SK-MEL-5 (cell line): ENCODE data around the gene TSHZ3. TPM values are rescaled to one million over a fixed set of nuclear protein-coding genes. Genes with fewer than 3 reads are reported as not detected.

Source experiments
- DNase-seq: peaks from one replicate; pipeline ENCODE4 v3.0.0-alpha.2; 2016; ENCODE audit warnings: low read depth, low spot score
- in situ Hi-C: cut with HindIII; loops from 2 replicates; pipeline ENCODE4 v1.10.0; 2016; ENCODE audit warnings: low sequenced_read_pairs, high pct_unique_total_duplicates, low pct_unique_long_range_greater_than_20kb
- total RNA-seq: library from RNA; depleted of rRNA; stranded (reverse); fragments of >200 nt; shearing (Covaris generic); gene quantifications from 2 replicates; pipeline ENCODE4 v1.2.3, GENCODE V29; 2014

TSHZ3 gene
- total RNA-seq, 1 experiment from 2014 or later = 2.5 TPM

DNA sequence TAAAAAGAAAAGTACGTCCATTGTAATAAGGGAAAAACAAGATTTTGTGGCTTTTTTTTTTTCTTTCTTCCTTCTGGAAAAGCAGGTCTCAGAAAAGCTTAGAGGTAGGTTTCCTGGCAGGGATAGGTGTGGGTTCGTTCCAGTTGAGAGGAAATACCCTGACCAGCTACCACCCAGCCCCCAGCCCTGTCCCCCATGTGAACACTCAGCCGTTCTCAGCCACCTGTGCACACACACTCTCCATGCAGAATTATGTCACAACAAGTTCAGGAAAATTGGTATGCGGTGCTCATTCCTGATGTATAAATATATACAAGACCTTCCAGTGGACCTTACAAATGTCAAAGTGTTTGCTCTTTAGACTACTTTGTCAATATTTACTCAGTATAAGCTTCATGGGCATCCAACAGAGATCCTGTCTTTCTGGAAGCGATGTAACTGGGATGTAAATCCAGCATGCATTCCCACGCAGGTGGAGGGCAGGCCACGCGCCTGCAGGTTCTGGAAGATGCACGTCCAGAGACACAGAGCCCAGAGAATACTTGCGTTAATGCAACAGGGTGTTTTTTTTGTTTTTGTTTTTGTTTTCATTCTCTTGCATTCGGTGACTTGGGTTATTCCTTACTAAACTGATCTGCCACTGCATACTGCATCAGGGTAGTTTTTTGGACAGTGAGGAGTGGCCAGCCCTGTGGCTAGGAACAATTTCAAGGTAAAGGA is 68.8 kb downstream of the TSHZ3 start:
- in situ Hi-C loops = no loop called here
- DNase-seq = no peak

DNA sequence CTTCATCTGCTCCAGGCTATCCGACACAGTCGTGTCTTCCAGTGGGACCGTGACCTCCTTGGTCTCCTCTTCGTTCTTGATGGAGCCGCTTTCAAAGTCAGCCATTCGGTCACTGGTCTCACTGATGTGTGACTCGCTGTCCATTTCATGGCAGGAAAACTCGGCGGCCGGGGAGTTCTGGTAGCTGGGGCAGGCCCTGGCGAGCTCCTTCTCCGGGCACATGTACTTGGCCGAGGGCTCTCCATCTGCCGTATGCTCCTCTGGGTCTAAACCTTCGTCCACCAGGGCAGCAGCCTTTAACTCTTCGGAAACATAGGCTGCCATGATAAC is 69.8 kb downstream of the TSHZ3 start:
- in situ Hi-C loops = no loop called here
- DNase-seq = no peak

DNA sequence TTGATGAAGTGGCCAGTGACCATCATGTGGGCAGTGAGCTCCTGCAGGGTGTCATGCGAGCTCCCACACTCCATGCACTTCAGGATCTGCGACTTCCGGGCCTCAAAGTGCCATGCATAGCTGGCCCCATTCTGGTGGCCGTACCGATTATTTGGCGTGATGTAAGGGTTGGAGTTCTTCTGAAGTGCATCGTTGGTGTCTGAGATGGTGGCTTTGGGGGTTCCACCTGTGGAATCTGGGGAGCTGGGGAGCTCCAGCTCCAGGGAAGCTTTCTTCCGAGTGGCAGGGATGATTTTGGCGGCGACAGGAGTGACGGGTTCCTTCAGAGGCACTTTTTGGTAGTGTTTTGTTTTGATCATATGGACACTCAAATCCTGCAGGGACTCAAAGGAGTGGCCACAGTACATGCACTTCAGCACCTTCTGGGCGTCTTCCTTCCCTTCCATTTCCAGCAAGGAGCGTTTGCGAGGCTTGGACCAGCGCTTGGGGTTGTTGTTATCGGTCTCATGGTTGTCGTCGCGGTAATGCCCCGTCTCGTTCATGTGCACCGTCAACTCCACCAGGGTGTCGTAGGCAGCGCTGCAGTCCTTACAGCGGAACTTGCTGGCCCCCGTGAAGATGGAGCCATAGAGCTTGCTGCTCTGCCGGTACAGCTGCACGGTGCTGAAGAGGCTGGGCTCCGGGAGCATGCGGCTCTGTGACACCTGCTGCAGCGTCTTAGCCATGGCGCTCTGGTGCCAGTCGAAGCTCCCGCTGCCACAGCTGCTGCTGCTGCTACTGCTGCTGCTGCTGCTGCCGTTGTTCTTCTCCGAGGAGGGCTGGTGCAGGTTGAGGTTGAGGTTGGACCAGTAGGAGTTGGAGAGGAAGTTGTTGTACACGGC is 70.4 kb downstream of the TSHZ3 start:
- no peak for DNase-seq
- in situ Hi-C loops = no loop called here

DNA sequence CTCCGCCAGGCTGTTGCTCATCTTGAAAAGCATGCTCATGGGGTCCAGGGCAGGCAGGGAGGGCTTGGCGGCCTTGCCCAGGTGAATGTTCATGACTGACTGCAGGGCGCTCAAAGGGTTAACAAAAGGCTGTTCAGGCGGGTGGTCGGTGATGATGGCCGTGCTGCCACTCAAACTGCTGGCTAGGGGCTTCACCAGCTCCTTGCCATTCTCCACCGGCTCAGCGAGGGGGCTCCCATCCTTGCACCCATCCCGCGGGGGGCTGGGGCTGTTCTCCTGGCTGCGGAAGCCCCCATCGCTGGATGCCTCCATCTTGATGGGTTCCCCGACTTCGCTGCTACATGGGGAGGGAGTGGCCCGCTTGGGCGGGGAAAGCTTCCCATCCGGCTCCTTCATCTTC is 71.7 kb downstream of the TSHZ3 start:
- DNase-seq = no peak
- in situ Hi-C loops = no loop called here

DNA sequence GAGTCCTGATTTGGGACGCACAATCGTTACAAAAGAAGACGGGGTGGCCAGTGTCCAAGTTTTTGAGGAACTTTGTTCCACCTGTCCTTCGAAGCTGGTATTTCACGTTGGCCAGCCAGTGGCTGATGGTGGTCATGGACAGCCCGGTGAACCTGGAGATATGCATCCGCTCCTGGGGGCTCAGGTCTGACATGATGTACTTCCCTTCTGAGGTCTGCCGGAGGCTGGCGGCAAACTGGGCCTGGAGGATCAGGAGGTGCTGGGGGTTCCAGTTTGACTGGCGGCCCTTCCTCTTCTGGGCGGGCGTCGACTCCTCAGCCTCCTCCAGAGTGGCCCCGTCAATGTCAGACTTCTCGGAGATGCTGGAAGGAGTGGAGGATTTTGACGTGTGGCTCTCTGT is 72.4 kb downstream of the TSHZ3 start:
- DNase-seq = no peak
- in situ Hi-C loops = no loop called here

DNA sequence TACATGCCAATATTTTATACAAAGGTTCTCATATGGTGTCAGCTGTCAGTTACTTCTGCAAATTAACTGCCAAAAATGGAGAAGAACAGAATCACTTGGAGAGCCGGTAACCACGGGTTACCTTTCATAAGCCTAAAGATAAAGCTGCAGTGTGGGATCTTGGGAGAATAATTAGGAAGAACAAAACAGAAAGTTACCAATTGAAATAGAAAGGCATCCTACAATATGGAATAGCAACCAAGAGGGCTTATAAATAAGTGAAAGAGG is 74.2 kb downstream of the TSHZ3 start:
- in situ Hi-C loops = no loop called here

DNA sequence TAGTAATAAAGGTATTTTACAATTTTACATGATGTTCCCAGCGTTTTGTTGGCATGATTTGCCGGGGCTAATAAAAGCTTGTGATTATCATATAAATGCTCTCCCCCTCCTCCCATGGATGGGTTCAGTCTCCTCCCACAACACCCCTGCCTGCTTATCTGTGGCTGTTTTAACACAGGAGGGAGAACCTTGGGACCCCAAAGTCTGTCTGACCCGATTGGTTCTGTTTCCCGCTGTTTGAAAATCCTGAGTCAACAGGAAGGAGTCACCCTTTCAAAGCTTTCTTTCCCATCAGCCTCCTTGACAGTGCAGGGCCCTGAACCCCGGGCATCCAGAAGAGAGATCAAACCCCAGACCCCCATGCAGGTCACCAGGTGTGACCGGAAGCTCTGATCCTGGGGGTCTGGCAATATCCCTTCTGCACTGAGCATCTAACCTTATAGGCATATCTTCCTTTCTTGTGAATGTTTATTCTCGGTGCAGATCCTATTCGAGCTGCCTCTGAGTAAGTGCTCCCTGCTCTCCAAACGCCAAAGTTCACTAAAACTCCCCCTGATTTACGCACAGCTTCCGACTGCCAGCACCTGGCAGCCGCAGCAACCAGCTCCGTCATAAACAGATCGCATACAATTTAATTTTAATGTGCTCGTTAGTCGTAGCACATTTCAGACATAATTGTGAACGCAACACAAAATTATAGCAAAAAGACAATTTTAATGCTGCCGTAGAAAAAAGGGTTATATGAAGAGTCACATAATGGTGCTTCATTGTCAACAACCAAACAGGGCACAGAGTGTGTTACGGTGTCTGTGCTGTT is 74.8 kb downstream of the TSHZ3 start:
- in situ Hi-C loops = no loop called here
- DNase-seq = no peak

More for the DNA sequence above, 74.2 kb downstream of the TSHZ3 start:
- DNase-seq = no peak

DNA sequence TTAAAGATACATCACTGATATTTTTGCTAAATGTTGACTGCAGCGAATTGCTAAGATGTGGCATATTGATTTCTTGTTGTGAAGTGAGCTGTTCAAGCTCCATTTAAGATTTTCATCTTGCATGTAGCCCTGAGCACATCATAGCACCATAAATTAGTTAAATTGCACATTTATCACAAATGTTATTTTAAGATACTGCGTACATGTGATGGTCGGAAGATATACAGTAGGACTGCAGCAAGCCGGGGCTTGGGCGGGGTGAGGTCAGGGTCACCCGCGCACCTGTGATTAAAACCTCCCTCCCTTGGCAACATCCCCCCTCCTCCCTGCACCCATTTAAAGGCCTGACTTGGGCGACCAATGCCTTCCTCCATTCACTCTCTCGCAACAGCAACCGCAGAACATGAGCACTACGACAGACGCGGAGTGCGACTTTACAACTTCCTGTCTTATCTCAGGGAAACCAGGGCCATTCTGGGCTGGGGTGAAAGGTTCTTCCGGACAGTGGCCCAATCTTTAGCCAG is 76.6 kb downstream of the TSHZ3 start:
- in situ Hi-C loops = no loop called here
- DNase-seq = no peak

DNA sequence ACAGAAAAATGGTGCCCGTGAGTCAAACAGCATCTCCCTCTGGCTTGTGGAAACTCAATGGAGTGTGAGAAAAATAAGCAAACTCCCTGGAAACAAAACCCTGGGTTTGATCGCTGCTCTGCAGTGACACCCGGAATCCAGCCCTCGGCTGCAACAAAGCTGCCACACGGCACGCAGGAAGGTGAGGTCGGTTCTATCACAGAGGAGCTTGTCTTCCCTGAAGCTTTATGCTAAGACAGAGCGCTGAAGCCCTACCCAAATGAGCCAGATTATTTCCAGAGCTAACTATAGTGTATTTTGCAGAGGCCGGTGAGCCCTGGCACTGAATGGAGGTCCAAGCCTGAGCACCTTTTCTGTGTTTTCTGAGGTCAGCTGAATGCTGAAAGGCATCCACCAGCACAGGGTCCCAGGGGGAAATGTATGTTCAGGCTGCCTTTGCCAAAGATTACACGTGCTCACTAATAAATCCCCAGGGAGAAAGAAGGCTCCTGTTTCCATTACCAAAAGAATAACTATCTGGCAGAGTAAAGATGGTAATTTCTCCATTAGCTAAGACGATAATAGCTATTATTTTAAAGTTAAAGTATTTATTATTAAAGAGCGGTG is 77.8 kb downstream of the TSHZ3 start:
- in situ Hi-C loops = no loop called here
- no peak for DNase-seq

DNA sequence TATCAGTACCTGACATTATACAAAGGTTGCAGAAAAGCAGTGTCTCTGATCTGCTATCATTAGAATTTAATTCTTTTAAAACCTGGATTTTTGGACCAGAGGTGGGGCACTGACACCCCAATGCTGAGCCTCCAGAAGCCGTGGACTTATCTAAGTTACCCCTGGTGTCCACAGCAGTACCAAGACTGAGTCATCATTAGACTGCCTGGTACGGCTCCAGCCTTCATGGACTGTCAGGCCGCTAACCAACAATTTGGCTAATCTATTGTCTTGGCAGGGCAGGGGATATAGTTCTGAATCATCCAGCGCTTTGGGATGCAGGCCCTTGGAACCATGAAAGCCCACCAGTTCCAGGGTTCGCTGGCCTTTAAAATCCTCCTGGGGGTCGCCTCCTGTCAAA is 78.3 kb downstream of the TSHZ3 start:
- in situ Hi-C loops = no loop called here
- DNase-seq = no peak

DNA sequence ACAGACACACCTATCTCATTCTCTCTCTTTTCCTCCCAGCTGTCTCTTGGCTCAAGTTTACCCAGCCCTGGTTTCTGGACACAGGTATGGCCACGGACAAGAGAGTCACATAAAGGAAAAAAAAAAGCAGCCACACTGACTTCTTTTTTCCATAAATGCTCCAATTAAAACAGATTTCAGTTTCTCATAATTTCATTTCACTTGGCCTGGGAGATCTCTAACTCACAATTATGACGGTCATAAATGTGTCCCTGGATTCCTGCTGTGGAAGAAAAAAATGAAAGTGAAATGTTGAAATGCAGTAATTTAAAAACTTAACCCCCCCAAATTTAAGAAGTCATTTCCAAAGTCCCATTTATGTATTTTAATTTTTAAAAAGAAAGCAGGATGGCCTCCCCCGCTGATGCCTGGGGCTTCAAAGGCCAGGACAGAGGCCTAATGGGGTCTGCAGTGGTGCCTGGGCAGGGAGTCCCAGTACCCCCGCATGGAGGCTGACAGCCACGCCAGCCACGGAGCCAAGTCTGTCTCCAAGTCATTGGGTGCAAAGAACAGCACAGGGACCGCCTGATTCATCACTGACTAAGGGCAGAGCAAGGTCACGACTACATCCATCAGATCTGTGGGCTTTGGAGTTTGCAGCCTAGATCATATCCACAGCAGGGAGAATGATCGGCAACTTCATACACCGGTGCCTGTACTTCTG is 79.7 kb downstream of the TSHZ3 start:
- in situ Hi-C loops = no loop called here

DNA sequence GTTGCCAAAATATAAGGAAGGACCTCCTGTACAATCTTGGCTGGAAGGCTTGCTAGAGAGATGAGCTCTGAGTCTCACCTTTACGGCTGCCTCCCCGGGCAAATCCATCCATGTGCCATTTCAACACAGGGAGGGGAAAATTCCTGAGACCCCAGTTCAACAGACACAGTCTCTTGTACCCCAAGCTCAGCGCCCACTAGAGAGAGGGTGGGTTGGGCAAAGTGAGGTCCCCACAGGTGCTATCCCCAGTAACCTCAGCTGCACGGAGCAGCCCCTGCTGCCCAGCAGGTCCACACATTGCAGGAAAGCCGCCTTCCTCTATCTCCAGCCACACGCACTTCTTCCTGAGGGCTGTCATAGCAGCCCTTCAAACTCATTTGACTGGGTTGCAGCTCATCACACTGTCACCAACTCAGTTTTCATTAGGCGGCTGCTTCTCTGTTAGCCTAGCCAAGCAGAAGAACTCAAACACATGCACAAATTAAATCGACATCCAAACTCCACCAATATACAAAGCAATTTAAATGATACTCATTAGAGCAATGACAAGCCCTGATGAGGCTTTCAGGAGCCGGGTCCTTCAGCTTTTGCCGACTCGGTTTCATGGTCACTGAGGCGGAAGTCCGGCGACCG is 80.4 kb downstream of the TSHZ3 start:
- no peak for DNase-seq
- in situ Hi-C loops = no loop called here

More for the DNA sequence above, 79.7 kb downstream of the TSHZ3 start:
- no peak for DNase-seq

DNA sequence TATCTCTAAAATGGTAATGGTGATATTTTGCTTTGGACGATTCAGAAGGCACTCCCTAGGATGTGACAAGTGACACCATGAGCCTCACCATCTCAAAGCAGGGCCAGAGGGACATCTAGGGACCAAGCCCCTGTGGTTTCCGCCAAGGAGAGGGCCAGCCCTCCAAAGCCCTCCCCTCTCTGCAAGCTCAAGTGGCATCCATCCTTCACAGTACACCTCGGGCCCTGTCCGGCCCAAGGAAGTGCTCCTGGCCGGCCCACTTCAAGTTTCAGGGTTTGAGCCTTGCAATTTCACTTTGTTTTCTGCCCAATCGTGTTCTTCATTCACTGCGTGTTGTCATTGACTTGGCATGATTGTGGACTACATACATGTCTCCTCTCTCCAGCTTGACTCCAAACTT is 82.5 kb downstream of the TSHZ3 start:
- DNase-seq = no peak
- in situ Hi-C loops = no loop called here

DNA sequence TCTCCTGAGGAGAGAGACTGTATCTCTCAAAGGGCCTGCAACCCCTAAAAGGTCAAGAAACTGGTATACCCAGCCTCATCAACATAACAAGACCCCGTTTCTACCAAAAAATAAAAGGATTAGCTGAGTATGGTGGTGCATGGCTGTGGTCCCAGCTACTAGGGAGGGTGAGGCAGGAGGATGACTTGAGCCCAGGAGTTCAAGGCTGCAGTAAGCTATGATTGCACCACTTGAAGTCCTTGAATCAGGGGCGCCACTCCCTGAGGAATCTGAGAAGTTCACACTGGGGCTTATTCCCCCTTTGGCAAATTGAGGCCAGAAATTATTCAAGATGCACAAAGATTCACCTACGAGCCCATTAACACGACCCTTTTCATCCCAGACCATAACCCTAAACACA is 83.0 kb downstream of the TSHZ3 start:
- no peak for DNase-seq
- in situ Hi-C loops = no loop called here

DNA sequence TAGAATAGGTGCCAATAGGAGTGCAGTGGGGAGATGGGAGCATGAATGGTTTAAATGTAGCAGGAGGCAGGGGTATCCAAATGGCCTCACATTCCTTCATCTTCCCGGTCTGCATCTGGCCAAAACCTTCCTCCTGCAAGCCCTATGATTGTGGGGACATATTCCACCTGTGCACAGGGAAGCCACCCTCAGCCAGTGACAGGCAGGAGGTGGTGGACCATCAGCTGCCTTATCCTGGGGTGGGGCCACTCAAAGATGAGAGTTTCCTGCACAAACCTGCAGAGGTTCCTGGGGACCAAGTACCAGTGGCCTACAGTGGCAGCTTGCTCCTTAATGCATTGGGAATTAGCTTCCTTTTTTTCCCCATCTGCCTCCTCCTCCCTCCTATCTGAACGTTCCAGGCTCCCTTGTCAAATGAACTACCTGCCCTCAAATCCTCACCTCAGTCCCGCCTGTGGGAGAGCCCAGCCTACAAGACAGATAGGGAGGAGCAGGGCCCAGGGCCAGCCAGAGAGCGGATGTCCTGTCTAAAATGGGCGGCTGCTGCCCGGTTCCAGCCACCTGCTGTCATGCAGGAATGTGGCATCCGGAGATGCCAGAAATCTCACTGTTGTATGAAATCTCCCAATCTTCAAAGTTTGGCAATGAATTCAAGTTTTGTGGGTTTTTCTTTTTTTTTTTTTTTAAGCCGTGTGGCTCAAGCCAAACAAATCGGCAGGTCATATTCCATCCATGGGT is 85.0 kb downstream of the TSHZ3 start:
- no peak for DNase-seq
- in situ Hi-C loops = no loop called here

DNA sequence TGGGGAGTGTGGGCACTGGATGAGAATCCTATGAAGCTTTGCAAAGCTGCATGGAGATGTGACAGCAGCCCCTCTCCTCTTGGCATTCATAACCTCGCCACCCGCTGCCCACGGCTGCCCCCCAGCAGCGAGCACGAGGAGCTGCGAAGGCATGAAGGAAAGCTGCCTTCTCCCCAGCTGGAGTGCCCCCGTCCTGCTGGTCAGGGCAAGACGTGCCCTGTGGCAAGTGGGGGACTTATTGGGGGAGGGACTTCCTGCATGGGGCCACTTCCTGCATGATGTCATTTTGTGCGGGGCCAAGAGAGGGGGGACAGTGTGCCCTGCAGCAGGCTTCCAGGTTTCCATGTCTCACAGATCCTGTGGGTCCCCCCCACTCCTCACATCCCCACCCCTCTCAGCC is 85.9 kb downstream of the TSHZ3 start:
- no peak for DNase-seq

More for the DNA sequence above, 85.9 kb downstream of the TSHZ3 start:
- in situ Hi-C loops = no loop called here
